HG02798 (cell line): ENCODE results near the gene GPR42.

ENCODE experiments used
- ATAC-seq: cut with Tn5 transposase; IDR thresholded peaks from one replicate; pipeline ENCODE4 v1.9.1; 2021; ENCODE audit warnings: mild to moderate bottlenecking; ENCODE audit not compliant: unreplicated experiment, poor library complexity

GPR42 gene, protein sequence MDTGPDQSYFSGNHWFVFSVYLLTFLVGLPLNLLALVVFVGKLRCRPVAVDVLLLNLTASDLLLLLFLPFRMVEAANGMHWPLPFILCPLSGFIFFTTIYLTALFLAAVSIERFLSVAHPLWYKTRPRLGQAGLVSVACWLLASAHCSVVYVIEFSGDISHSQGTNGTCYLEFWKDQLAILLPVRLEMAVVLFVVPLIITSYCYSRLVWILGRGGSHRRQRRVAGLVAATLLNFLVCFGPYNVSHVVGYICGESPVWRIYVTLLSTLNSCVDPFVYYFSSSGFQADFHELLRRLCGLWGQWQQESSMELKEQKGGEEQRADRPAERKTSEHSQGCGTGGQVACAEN

DNA sequence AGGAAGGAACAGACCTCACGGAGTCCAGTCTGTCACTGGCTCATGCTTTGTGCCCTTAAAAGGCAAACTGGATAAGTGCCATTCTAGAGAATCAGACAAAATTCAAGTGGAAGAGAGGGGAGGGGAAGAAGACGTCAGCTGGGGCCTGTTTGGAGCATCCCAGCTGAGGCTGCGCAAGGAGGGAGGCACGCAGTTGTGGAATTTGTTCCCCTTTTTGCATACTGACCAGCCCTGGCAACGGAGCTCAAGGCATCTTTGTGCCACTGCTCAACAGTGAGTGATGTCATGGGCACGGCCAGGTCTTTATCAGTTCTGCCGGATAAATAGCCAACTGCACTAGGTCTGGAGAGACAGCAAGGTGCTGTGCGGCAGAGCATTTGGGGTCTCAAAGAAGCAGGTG, at the start of gene GPR42:
GPR42 (plus strand) TSS at position 347 of the 400 bp plus-strand sequence. CDS start 292 bp downstream, outside the sequence.
- no peak for ATAC-seq

GRCh38 chr19:35321291-35321690, 49.6 kb upstream of the GPR42 start:
- no peak for ATAC-seq

- no peak for ATAC-seq
Measured at GRCh38 chr19:35322014-35322413, 48.9 kb upstream of the GPR42 start.

- ATAC-seq, result no peak
Measured at GRCh38 chr19:35327642-35328041, 43.2 kb upstream of the GPR42 start.

DNA sequence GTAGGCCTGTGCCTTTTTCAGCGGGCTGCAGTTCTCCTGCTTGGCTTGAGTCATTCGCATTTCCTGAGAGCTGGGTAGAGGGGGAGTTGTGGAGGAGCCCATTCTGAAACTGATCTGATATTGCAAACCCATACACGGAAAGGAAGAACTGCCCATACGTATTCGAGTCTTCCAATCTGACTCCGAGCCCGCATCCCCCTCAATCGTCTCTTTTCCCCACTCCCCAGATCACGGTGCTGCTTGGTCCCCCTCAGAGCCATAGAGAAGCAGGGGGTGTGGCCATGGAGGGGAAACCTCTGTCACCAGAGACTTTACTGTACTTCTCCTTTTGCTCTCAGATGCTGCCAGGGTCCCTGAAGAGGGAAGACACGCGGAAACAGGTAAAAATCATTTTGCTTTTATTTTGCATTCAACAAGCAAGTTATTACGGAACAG, 42.0 kb upstream of the GPR42 start, which contains the start of gene CD22:
CD22 (plus strand) TSS at position 337 of the 435 bp plus-strand sequence. CDS start 2,854 bp downstream, outside the sequence.
- ATAC-seq, result peak; percentile 34

GRCh38 chr19:35329323-35329722, 41.5 kb upstream of the GPR42 start:
- peak; percentile 9 for ATAC-seq

GRCh38 chr19:35330475-35330874, 40.4 kb upstream of the GPR42 start:
- peak; percentile 50 for ATAC-seq

- ATAC-seq, result no peak
Measured at GRCh38 chr19:35331551-35332214, 39.2 kb upstream of the GPR42 start.

DNA sequence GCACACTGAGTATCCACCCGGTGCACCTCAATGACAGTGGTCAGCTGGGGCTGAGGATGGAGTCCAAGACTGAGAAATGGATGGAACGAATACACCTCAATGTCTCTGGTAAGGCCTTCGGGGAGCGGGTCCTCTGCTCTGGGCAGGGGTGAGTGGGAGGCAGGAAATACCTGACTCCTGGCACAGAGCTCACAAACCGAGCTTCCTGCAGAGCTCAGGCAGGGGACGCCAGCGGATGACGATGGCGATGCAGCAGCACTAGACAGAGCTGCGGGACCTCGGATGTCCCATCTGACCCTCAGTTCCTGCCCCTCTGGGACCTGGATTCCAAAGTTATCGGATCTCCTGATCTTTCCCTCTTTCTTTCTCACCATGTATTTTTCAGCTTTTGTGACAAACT, 38.1 kb upstream of the GPR42 start:
- ATAC-seq, result no peak

- no peak for ATAC-seq
Measured at GRCh38 chr19:35334144-35334753, 36.6 kb upstream of the GPR42 start.

- ATAC-seq, result no peak
Measured at GRCh38 chr19:35336166-35336955, 34.5 kb upstream of the GPR42 start.

DNA sequence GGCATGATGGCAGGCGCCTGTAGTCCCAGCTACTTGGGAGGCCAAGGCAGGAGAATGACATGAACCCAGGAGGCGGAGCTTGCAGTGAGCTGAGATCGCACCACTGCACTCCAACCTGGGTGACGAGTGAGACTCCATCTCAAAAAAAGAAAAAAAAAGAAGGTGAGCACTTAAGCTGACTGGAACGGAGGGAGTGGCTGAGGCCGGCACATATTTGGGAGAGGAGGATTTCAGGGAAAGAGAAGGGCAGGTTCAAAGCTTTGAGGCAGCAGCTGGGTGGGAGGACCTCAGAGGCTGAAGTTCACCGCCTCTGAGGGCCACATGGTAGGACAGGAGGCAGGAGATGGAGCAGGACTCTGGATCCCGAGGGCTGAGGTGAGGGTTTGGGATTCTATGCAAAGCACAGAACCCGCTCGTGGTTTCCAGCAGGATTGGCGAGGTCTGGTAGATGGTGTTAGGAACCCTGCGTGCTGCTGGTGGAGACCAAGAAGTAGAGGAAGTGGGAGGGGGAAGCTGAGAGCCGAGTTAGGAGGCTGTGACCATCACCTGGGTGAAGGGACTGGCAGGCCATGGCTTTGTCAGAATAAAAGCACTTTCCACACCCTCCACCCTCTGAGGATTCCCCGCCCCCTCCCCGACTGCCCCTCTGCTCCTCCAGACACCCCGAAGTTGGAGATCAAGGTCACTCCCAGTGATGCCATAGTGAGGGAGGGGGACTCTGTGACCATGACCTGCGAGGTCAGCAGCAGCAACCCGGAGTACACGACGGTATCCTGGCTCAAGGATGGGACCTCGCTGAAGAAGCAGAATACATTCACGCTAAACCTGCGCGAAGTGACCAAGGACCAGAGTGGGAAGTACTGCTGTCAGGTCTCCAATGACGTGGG, 33.5 kb upstream of the GPR42 start:
- no peak for ATAC-seq

DNA sequence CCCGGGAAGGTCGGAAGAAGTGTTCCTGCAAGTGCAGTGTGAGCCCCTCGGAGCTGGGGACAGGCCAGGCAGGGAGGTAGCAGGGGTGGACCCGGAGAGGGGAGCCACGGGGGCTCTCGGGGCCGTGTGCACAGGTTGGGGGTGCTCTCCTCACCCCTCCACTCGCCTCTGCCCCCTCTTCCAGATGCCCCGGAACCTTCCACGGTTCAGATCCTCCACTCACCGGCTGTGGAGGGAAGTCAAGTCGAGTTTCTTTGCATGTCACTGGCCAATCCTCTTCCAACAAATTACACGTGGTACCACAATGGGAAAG, 32.9 kb upstream of the GPR42 start:
- no peak for ATAC-seq

GRCh38 chr19:35340431-35340830, 30.4 kb upstream of the GPR42 start:
- no peak for ATAC-seq

- no peak for ATAC-seq
Measured at GRCh38 chr19:35341006-35341405, 29.9 kb upstream of the GPR42 start.

- ATAC-seq, result no peak
Measured at GRCh38 chr19:35341565-35342225, 29.2 kb upstream of the GPR42 start.

DNA sequence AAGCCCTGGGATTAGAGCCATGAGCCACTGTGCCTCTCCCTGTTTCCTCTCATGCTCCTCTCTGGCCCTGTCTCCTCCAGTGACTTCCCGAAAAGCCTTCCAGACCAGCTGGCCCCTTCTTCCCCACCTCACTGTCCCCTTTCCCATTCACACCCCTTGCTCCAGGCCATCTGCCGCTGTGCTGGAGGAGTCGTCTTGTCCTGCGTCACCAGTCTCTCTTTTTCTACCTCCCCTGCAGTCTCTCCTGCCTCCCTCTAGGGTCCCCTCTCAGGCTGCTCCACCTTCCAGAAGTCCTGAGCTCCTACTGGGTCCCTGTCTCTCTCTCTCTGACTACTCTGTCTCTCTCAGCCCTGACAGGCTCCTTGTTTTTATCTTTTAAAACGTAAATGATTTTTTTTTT, 28.4 kb upstream of the GPR42 start:
- ATAC-seq, result no peak

DNA sequence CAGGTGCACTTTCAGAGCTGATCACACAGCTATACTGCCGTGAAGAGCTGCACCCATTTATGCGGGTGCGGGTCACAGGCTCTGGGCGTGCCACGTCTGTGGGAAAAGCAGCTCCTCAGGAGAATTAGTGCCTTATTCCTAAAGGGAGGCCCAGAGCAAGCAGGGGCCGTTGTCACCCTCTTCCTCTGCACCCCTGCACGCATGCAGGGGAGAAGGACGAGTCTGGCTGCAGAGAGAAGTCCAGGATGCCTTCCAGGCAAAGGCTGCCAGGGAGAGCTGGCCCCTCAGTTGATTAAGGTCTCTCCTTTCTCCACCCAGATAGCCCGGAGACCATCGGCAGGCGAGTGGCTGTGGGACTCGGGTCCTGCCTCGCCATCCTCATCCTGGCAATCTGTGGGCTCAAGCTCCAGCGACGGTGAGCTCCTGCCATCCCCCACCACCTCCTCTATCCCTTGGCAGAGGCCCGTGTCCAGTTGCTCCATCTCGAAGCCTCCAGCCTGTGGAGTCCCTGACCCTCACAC, 26.3 kb upstream of the GPR42 start:
- no peak for ATAC-seq

DNA sequence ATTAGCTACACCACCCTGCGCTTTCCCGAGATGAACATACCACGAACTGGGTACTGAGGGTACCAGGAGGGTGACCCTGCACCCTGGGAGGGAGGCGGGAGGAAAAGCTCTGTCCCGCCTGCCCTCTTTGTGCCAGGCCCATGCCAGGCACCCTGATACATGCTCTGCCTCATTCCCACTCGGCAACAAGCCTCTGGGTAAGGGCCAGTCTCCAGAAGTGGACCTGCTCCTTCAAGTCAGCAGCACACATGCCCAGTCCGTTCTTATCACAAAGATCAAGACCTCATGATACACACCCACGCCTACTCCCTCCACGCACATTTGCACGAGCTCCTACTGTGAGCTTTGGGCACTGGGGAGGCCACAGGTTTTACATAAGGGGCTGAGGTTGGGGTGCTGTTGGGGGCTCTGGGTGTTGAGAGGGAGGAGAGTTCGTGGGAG, 25.2 kb upstream of the GPR42 start:
- ATAC-seq, result no peak
